Prostate gland (tissue), 2 donors: ENCODE data around the gene LSM6. TPM values are rescaled to one million over a fixed set of nuclear protein-coding genes. Genes with fewer than 3 reads are reported as not detected.

ENCODE experiments used
- DNase-seq: peaks from one replicate; pipeline ENCODE4 v3.0.0-alpha.2; 2019; ENCODE audit warnings: low spot score
- H3K27ac ChIP-seq, 2 donors: fragments of 200-600 bp; sonication (generic); 2 replicates each; pipeline ENCODE4 v1.5.1; 2017 to 2019
- H3K27me3 ChIP-seq: fragments of 200-600 bp; sonication (generic); replicated peaks from 2 replicates; pipeline ENCODE4 v1.5.1; 2019; ENCODE audit not compliant: insufficient read depth
- H3K36me3 ChIP-seq, 2 donors: fragments of 200-600 bp; sonication (generic); 1 replicate in 1 of 2; 2 replicates in 1 of 2; pipeline versions ENCODE4 v1.5.1 to v1.8.1; 2017 to 2019
- H3K4me1 ChIP-seq: fragments of 200-600 bp; sonication (generic); replicated peaks from 2 replicates; pipeline ENCODE4 v1.5.1; 2019
- H3K4me3 ChIP-seq, 2 donors: fragments of 200-600 bp; sonication (generic); 2 replicates each; pipeline ENCODE4 v1.5.1; 2017 to 2019
- H3K9me3 ChIP-seq: fragments of 200-600 bp; sonication (generic); 2 replicates; pipeline ENCODE4 v1.5.1; 2017
- CTCF ChIP-seq, 4 experiments: fragments of 200-600 bp in 2 of 4; fragments of 450-650 bp in 2 of 4; sonication (generic) in 2 of 4; IDR thresholded peaks; 1 replicate in 3 of 4; 2 replicates in 1 of 4; pipeline ENCODE4 v1.5.1; 2016 to 2019; ENCODE audit warnings: antibody characterized with exemption in 4 of 4, mild to moderate bottlenecking in 2 of 4, moderate library complexity in 2 of 4
- POLR2A ChIP-seq: fragments of 450-650 bp; IDR thresholded peaks from one replicate; pipeline ENCODE4 v1.6.1; 2016; ENCODE audit warnings: antibody characterized with exemption, mild to moderate bottlenecking
- POLR2AphosphoS5 ChIP-seq: sonication (generic); formaldehyde crosslinking; IDR thresholded peaks from one replicate; pipeline ENCODE4 v1.6.1; 2017; ENCODE audit warnings: antibody characterized with exemption
- WGBS: methylation state at CpG from one replicate; pipeline ENCODE4 v1.1.5; 2018; 5-methylcytosine and 5-hydroxymethylcytosine counted together
- intact Hi-C: fragments of 100-400 bp; cut with DNase I; formaldehyde crosslinking; loops from one replicate; pipeline ENCODE4 v1.14.2; 2022
- total RNA-seq, 2 donors: library from RNA; depleted of rRNA; stranded (reverse); fragments of >200 nt; gene quantifications; one replicate each; pipeline ENCODE4 v1.1.0, GENCODE V29; 2016

LSM6 gene
- total RNA-seq, 2 donors from 2014 or later, result 30.2 to 93.8 TPM

- DNase-seq, result no peak
- H3K27ac ChIP-seq, result no peak overlapping the region
- TF ChIP-seq CTCF (IDR thresholded peaks at IDR 0.05) (no peak), POLR2A (no peak), POLR2AphosphoS5 (no peak)
- 87% methylated on average over 3 of the region's 3 CpGs for WGBS
- no peak overlapping the region for H3K4me3 ChIP-seq
- no peaks in the 10 kb centered on the region for H3K9me3 ChIP-seq
- intact Hi-C loops, result no loop called here
- no peaks in the 10 kb centered on the region for H3K36me3 ChIP-seq
- no peaks in the 10 kb centered on the region for H3K4me1 ChIP-seq
- no peaks in the 10 kb centered on the region for H3K27me3 ChIP-seq
Observed at GRCh38 chr4:146155152-146155724, 20.3 kb upstream of the LSM6 start.

GRCh38 chr4:146158036-146158745 is 17.3 kb upstream of the LSM6 start:
- 63% methylated on average over 5 of the region's 5 CpGs for WGBS
- H3K4me3 ChIP-seq, result no peak overlapping the region
- no peaks in the 10 kb centered on the region for H3K36me3 ChIP-seq
- H3K4me1 ChIP-seq, result no peaks in the 10 kb centered on the region
- no peak for DNase-seq
- intact Hi-C loops, result no loop called here
- H3K27ac ChIP-seq, result no peak overlapping the region
- TF ChIP-seq POLR2AphosphoS5, result no peak
- no peak for TF ChIP-seq CTCF (IDR thresholded peaks at IDR 0.05)
- no peaks in the 10 kb centered on the region for H3K27me3 ChIP-seq
- H3K9me3 ChIP-seq, result no peaks in the 10 kb centered on the region

- no peak for DNase-seq
- TF ChIP-seq CTCF (IDR thresholded peaks at IDR 0.05) (no peak), POLR2AphosphoS5 (no peak), POLR2A (no peak)
- WGBS, result 69% methylated on average over 4 of the region's 4 CpGs
- Histone ChIP-seq H3K4me1 (no peaks in the 10 kb centered on the region), H3K36me3 (no peaks in the 10 kb centered on the region), H3K4me3 (no peak overlapping the region), H3K9me3 (no peaks in the 10 kb centered on the region), H3K27me3 (no peaks in the 10 kb centered on the region), H3K27ac (no peak overlapping the region)
- intact Hi-C loops, result loop anchor here (10.0 kb wide), 1 partner anchor 185 kb away; no protein-coding TSS in a partner anchor
Observed at GRCh38 chr4:146159384-146160058, 16.0 kb upstream of the LSM6 start.

GRCh38 chr4:146161243-146161642 is 14.3 kb upstream of the LSM6 start:
- H3K9me3 ChIP-seq, result no peaks in the 10 kb centered on the region
- H3K36me3 ChIP-seq, result no peaks in the 10 kb centered on the region
- no peaks in the 10 kb centered on the region for H3K27me3 ChIP-seq
- no peak overlapping the region for H3K27ac ChIP-seq
- H3K4me1 ChIP-seq, result no peaks in the 10 kb centered on the region
- intact Hi-C loops, result loop anchor here (10.0 kb wide), 1 partner anchor 186 kb away; no protein-coding TSS in a partner anchor
- TF ChIP-seq POLR2A, result no peak
- no peak for TF ChIP-seq CTCF (IDR thresholded peaks at IDR 0.05)
- no peak for TF ChIP-seq POLR2AphosphoS5
- DNase-seq, result no peak
- H3K4me3 ChIP-seq, result no peak overlapping the region
